GOT3 (cell line): ENCODE results near the gene TRIM77.
"Not testable (repeated sequence)": the region's sequence is repeated elsewhere in the genome, so short reads cannot be mapped to it uniquely, and the experiment has no call there.

ENCODE experiments used
- DNase-seq: peaks from one replicate; lab custom pipeline; 2025; ENCODE audit warnings: mixed read lengths; lab: John Stamatoyannopoulos, UW

TRIM77 gene

GRCh38 chr11:89709999-89710398 is at the start of gene TRIM77:
TRIM77 (plus strand) TSS chr11:89710299; CDS start chr11:89710299, 0 bp downstream.
- DNase-seq: not testable (repeated sequence)

GRCh38 chr11:89667001-89667400 is 43.1 kb upstream of the TRIM77 start:
- no peak for DNase-seq

GRCh38 chr11:89668158-89668557 is 41.9 kb upstream of the TRIM77 start:
- DNase-seq: not testable (repeated sequence)

- not testable (repeated sequence) for DNase-seq
Observed at GRCh38 chr11:89669586-89669985, 40.5 kb upstream of the TRIM77 start.

GRCh38 chr11:89669993-89670669 is 40.0 kb upstream of the TRIM77 start:
- DNase-seq: not testable (repeated sequence)

GRCh38 chr11:89672547-89672946 is 37.6 kb upstream of the TRIM77 start:
- not testable (repeated sequence) for DNase-seq

- not testable (repeated sequence) for DNase-seq
Observed at GRCh38 chr11:89673380-89673779, 36.7 kb upstream of the TRIM77 start.

GRCh38 chr11:89675383-89675782 is 34.7 kb upstream of the TRIM77 start:
- not testable (repeated sequence) for DNase-seq

GRCh38 chr11:89675948-89676347 is 34.2 kb upstream of the TRIM77 start:
- DNase-seq: not testable (repeated sequence)

GRCh38 chr11:89707080-89707479 is 3.0 kb upstream of the TRIM77 start:
- not testable (repeated sequence) for DNase-seq

- not testable (repeated sequence) for DNase-seq
Observed at GRCh38 chr11:89724866-89725498, 14.9 kb downstream of the TRIM77 start.

- DNase-seq: not testable (repeated sequence)
Observed at GRCh38 chr11:89730215-89730614, 20.1 kb downstream of the TRIM77 start.

- no peak for DNase-seq
Observed at GRCh38 chr11:89736566-89736965, 26.5 kb downstream of the TRIM77 start.

- DNase-seq: no peak
Observed at GRCh38 chr11:89737116-89737515, 27.0 kb downstream of the TRIM77 start.

- not testable (repeated sequence) for DNase-seq
Observed at GRCh38 chr11:89741406-89741805, 31.3 kb downstream of the TRIM77 start.

- DNase-seq: not testable (repeated sequence)
Observed at GRCh38 chr11:89744158-89744557, 34.1 kb downstream of the TRIM77 start.

- not testable (repeated sequence) for DNase-seq
Observed at GRCh38 chr11:89750822-89751221, 40.7 kb downstream of the TRIM77 start.
